Measurements from ENCODE around the gene SWT1.
"Not testable (repeated sequence)": the region's sequence is repeated elsewhere in the genome, so short reads cannot be mapped to it uniquely, and the experiment has no call there.

The SWT1 gene

GRCh38 chr1:185200889-185201288, 43.9 kb downstream of the SWT1 start:
- H3K27me3 Mint-ChIP-seq (ENCODE audit: low read depth), result no peaks in the 10 kb centered on the region

GRCh38 chr1:185207170-185207569, 50.2 kb downstream of the SWT1 start:
- TF ChIP-seq CTCF (IDR thresholded peaks at IDR 0.05; ENCODE audit: unreplicated experiment in 3 of 3), result no peak
- Mint-ChIP-seq H3K4me3 (no peak overlapping the region), H3K36me3 (ENCODE audit: low read depth) (peaks cover 42% of the 10 kb centered on the region), H3K9me3 (peaks cover 17% of the 10 kb centered on the region), H3K27ac (no peak overlapping the region), H3K4me1 (no peaks in the 10 kb centered on the region), H3K27me3 (ENCODE audit: low read depth) (no peaks in the 10 kb centered on the region)

More at GRCh38 chr1:185200889-185201288, 43.9 kb downstream of the SWT1 start:
- H3K36me3 Mint-ChIP-seq (ENCODE audit: low read depth), result peaks cover 67% of the 10 kb centered on the region
- no peaks in the 10 kb centered on the region for H3K4me1 Mint-ChIP-seq
- no peak for TF ChIP-seq CTCF (IDR thresholded peaks at IDR 0.05; ENCODE audit: unreplicated experiment in 3 of 3)
- H3K9me3 Mint-ChIP-seq, result peaks cover 35% of the 10 kb centered on the region
- H3K4me3 Mint-ChIP-seq, result no peak overlapping the region
- H3K27ac Mint-ChIP-seq, result no peak overlapping the region

- H3K36me3 Mint-ChIP-seq (ENCODE audit: low read depth), result peaks cover 41% of the 10 kb centered on the region
- no peak overlapping the region for H3K27ac Mint-ChIP-seq
- no peaks in the 10 kb centered on the region for H3K27me3 Mint-ChIP-seq (ENCODE audit: low read depth)
- H3K4me1 Mint-ChIP-seq, result no peaks in the 10 kb centered on the region
- peaks cover 19% of the 10 kb centered on the region for H3K9me3 Mint-ChIP-seq
- TF ChIP-seq CTCF (IDR thresholded peaks at IDR 0.05; ENCODE audit: unreplicated experiment in 3 of 3), result no peak
- no peak overlapping the region for H3K4me3 Mint-ChIP-seq
Measured at GRCh38 chr1:185207980-185208602, 51.1 kb downstream of the SWT1 start.

- Mint-ChIP-seq H3K9me3 (peaks cover 19% of the 10 kb centered on the region), H3K27me3 (ENCODE audit: low read depth) (no peaks in the 10 kb centered on the region), H3K27ac (no peak overlapping the region), H3K4me1 (no peaks in the 10 kb centered on the region), H3K4me3 (no peak overlapping the region), H3K36me3 (ENCODE audit: low read depth) (peaks cover 41% of the 10 kb centered on the region)
- TF ChIP-seq CTCF (IDR thresholded peaks at IDR 0.05; ENCODE audit: unreplicated experiment in 3 of 3), result no peak
Measured at GRCh38 chr1:185208626-185209180, 51.7 kb downstream of the SWT1 start.

- not testable (repeated sequence) for H3K4me1 Mint-ChIP-seq
Measured at GRCh38 chr1:185209357-185209756, 52.4 kb downstream of the SWT1 start.

GRCh38 chr1:185213091-185213490, 56.1 kb downstream of the SWT1 start:
- H3K4me1 Mint-ChIP-seq, result no peaks in the 10 kb centered on the region
- H3K9me3 Mint-ChIP-seq, result peaks cover 19% of the 10 kb centered on the region
- peaks cover 45% of the 10 kb centered on the region for H3K36me3 Mint-ChIP-seq (ENCODE audit: low read depth)
- TF ChIP-seq CTCF (IDR thresholded peaks at IDR 0.05; ENCODE audit: unreplicated experiment in 3 of 3), result no peak
- no peak overlapping the region for H3K27ac Mint-ChIP-seq
- no peaks in the 10 kb centered on the region for H3K27me3 Mint-ChIP-seq (ENCODE audit: low read depth)
- no peak overlapping the region for H3K4me3 Mint-ChIP-seq

More at GRCh38 chr1:185209357-185209756, 52.4 kb downstream of the SWT1 start:
- peaks cover 19% of the 10 kb centered on the region for H3K9me3 Mint-ChIP-seq
- not testable (repeated sequence) for H3K27me3 Mint-ChIP-seq (ENCODE audit: low read depth); H3K27ac Mint-ChIP-seq; H3K4me3 Mint-ChIP-seq
- peaks cover 45% of the 10 kb centered on the region for H3K36me3 Mint-ChIP-seq (ENCODE audit: low read depth)

All from nephron (organoid).